HEK293 (cell line): ENCODE measurements around the gene MNT.

Source experiments
- CTCF ChIA-PET: fragments of 350-600 bp; formaldehyde crosslinking; extraction: SDS; loops from one replicate; lab custom pipeline; 2021; ENCODE audit warnings: antibody characterized with exemption; lab: Yijun Ruan, JAX
- POLR2A ChIA-PET: fragments of 300-600 bp; formaldehyde crosslinking; extraction: SDS; loops from one replicate; lab custom pipeline; 2020; ENCODE audit warnings: antibody characterized with exemption, inconsistent platforms; lab: Yijun Ruan, JAX
- H3K27ac ChIP-seq: fragments of 200-500 bp; sonication (Bioruptor generic); 2 replicates; pipeline ENCODE4 v1.5.1; 2014; ENCODE audit warnings: low read depth, low read length, control low read depth, inconsistent platforms; ENCODE audit errors: extremely low read depth
- H3K36me3 ChIP-seq, 2 experiments: fragments of 200-500 bp in 1 of 2; sonication (Bioruptor generic) in 1 of 2; 1 replicate in 1 of 2; 2 replicates in 1 of 2; pipeline ENCODE4 v1.5.1; 2014 to 2017; ENCODE audit warnings: inconsistent platforms in 2 of 2, low read length in 2 of 2; ENCODE audit not compliant: control insufficient read depth in 2 of 2, insufficient read depth in 1 of 2
- H3K4me1 ChIP-seq: fragments of 200-500 bp; sonication (Bioruptor generic); 2 replicates; pipeline ENCODE4 v1.5.1; 2014; ENCODE audit warnings: mild to moderate bottlenecking, low read length, inconsistent platforms; ENCODE audit not compliant: control insufficient read depth, insufficient read depth
- H3K4me3 ChIP-seq: 2 replicates; pipeline ENCODE4 v1.5.1; 2011; ENCODE audit warnings: low read depth, mild to moderate bottlenecking, control low read depth, low read length, moderate library complexity
- H3K9me3 ChIP-seq: fragments of 200-500 bp; sonication (Bioruptor generic); 2 replicates; pipeline ENCODE4 v1.5.1; 2014; ENCODE audit warnings: low read depth, low read length, inconsistent platforms; ENCODE audit not compliant: control insufficient read depth, insufficient read depth
- AEBP2 ChIP-seq: fragments of 450-650 bp; formaldehyde crosslinking; IDR thresholded peaks from 2 replicates; pipeline ENCODE4 v1.5.1; 2016; ENCODE audit warnings: missing biosample characterization, missing genetic modification characterization, borderline replicate concordance
- BCL11A ChIP-seq: fragments of 450-650 bp; formaldehyde crosslinking; IDR thresholded peaks from 2 replicates; pipeline ENCODE4 v1.5.1; 2016; ENCODE audit warnings: low read depth, missing biosample characterization, missing genetic modification characterization
- HOXD13 ChIP-seq: sonication (generic); formaldehyde crosslinking; IDR thresholded peaks from 2 replicates; pipeline ENCODE4 v1.8.0; 2022; ENCODE audit warnings: missing genetic modification reagents, borderline replicate concordance
- MYNN ChIP-seq: fragments of 450-650 bp; formaldehyde crosslinking; IDR thresholded peaks from 2 replicates; pipeline ENCODE4 v1.5.1; 2016; ENCODE audit warnings: missing biosample characterization, missing genetic modification characterization, borderline replicate concordance
- PRDM2 ChIP-seq: fragments of 450-650 bp; formaldehyde crosslinking; IDR thresholded peaks from 2 replicates; pipeline ENCODE4 v1.5.1; 2016; ENCODE audit warnings: missing biosample characterization, missing genetic modification characterization, borderline replicate concordance
- REPIN1 ChIP-seq: fragments of 450-650 bp; formaldehyde crosslinking; IDR thresholded peaks from 2 replicates; pipeline ENCODE4 v1.5.1; 2017; ENCODE audit warnings: missing biosample characterization, missing genetic modification characterization, low read depth
- WT1 ChIP-seq: fragments of 450-650 bp; formaldehyde crosslinking; IDR thresholded peaks from 2 replicates; pipeline ENCODE4 v1.5.1; 2016; ENCODE audit warnings: missing biosample characterization, missing genetic modification characterization
- YY1 ChIP-seq: fragments of 450-650 bp; formaldehyde crosslinking; IDR thresholded peaks from 2 replicates; pipeline ENCODE4 v1.5.1; 2018; ENCODE audit warnings: missing biosample characterization, missing genetic modification characterization
- YY2 ChIP-seq: fragments of 450-650 bp; formaldehyde crosslinking; IDR thresholded peaks from 2 replicates; pipeline ENCODE4 v1.5.1; 2016; ENCODE audit warnings: missing biosample characterization, missing genetic modification characterization
- ZBTB48 ChIP-seq: fragments of 450-650 bp; formaldehyde crosslinking; IDR thresholded peaks from 2 replicates; pipeline ENCODE4 v1.5.1; 2016; ENCODE audit warnings: missing biosample characterization, missing genetic modification characterization
- ZBTB49 ChIP-seq: fragments of 450-650 bp; formaldehyde crosslinking; IDR thresholded peaks from 2 replicates; pipeline ENCODE4 v1.5.1; 2016; ENCODE audit warnings: missing biosample characterization, missing genetic modification characterization, low read depth
- ZFHX2 ChIP-seq: fragments of 450-650 bp; formaldehyde crosslinking; conservative IDR thresholded peaks from 2 replicates; pipeline ENCODE4 v1.5.1; 2016; ENCODE audit warnings: missing biosample characterization, missing genetic modification characterization
- ZNF10 ChIP-seq: fragments of 450-650 bp; formaldehyde crosslinking; IDR thresholded peaks from 2 replicates; pipeline ENCODE4 v1.5.1; 2017; ENCODE audit warnings: missing biosample characterization, missing genetic modification characterization
- ZNF132 ChIP-seq: fragments of 450-650 bp; formaldehyde crosslinking; IDR thresholded peaks from 2 replicates; pipeline ENCODE4 v1.5.1; 2017; ENCODE audit warnings: missing biosample characterization, missing genetic modification characterization, borderline replicate concordance
- ZNF146 ChIP-seq: fragments of 450-650 bp; formaldehyde crosslinking; IDR thresholded peaks from 2 replicates; pipeline ENCODE4 v1.5.1; 2016; ENCODE audit warnings: missing biosample characterization, missing genetic modification characterization
- ZNF169 ChIP-seq: fragments of 450-650 bp; formaldehyde crosslinking; IDR thresholded peaks from 2 replicates; pipeline ENCODE4 v1.5.1; 2016; ENCODE audit warnings: missing biosample characterization, missing genetic modification characterization
- ZNF214 ChIP-seq: fragments of 450-650 bp; formaldehyde crosslinking; IDR thresholded peaks from 2 replicates; pipeline ENCODE4 v1.5.1; 2017; ENCODE audit warnings: missing biosample characterization, mild to moderate bottlenecking, missing genetic modification characterization, borderline replicate concordance
- ZNF266 ChIP-seq: fragments of 450-650 bp; formaldehyde crosslinking; IDR thresholded peaks from 2 replicates; pipeline ENCODE4 v1.5.1; 2016; ENCODE audit warnings: missing biosample characterization, missing genetic modification characterization, low read depth
- ZNF292 ChIP-seq: fragments of 450-650 bp; formaldehyde crosslinking; IDR thresholded peaks from 2 replicates; pipeline ENCODE4 v1.5.1; 2016; ENCODE audit warnings: low read depth, missing biosample characterization, missing genetic modification characterization, borderline replicate concordance
- ZNF416 ChIP-seq: fragments of 450-650 bp; formaldehyde crosslinking; IDR thresholded peaks from 2 replicates; pipeline ENCODE4 v1.5.1; 2016; ENCODE audit warnings: missing biosample characterization, missing genetic modification characterization
- ZNF510 ChIP-seq: fragments of 450-650 bp; formaldehyde crosslinking; IDR thresholded peaks from 2 replicates; pipeline ENCODE4 v1.5.1; 2018; ENCODE audit warnings: mild to moderate bottlenecking, missing genetic modification characterization, missing biosample characterization; ENCODE audit not compliant: insufficient replicate concordance
- ZNF544 ChIP-seq: fragments of 450-650 bp; formaldehyde crosslinking; IDR thresholded peaks from 2 replicates; pipeline ENCODE4 v1.5.0; 2017; ENCODE audit warnings: missing biosample characterization, missing genetic modification characterization
- ZNF549 ChIP-seq: fragments of 450-650 bp; IDR thresholded peaks from 2 replicates; pipeline ENCODE4 v1.5.1; 2018; ENCODE audit warnings: missing biosample characterization, missing genetic modification characterization, mild to moderate bottlenecking, inconsistent platforms, moderate library complexity
- ZNF624 ChIP-seq: fragments of 450-650 bp; formaldehyde crosslinking; IDR thresholded peaks from 2 replicates; pipeline ENCODE4 v1.5.1; 2017; ENCODE audit warnings: missing biosample characterization, missing genetic modification characterization
- ZNF654 ChIP-seq: fragments of 450-650 bp; formaldehyde crosslinking; IDR thresholded peaks from 2 replicates; pipeline ENCODE4 v1.5.1; 2016; ENCODE audit warnings: low read depth, missing biosample characterization, missing genetic modification characterization
- ZNF76 ChIP-seq: fragments of 450-650 bp; formaldehyde crosslinking; IDR thresholded peaks from 2 replicates; pipeline ENCODE4; 2016; ENCODE audit warnings: low read depth, missing biosample characterization, missing genetic modification characterization, borderline replicate concordance
- ZNF843 ChIP-seq: fragments of 450-650 bp; formaldehyde crosslinking; IDR thresholded peaks from 2 replicates; pipeline ENCODE4 v1.5.1; 2016; ENCODE audit warnings: missing biosample characterization, missing genetic modification characterization
- ZSCAN16 ChIP-seq: fragments of 450-650 bp; formaldehyde crosslinking; IDR thresholded peaks from 2 replicates; pipeline ENCODE4 v1.5.1; 2016; ENCODE audit warnings: missing biosample characterization, missing genetic modification characterization

Gene MNT

GRCh38 chr17:2401426-2402221 lies 764 bp upstream of the MNT start:
- Histone ChIP-seq H3K4me1 (peaks cover 19% of the 10 kb centered on the region), H3K9me3 (no peaks in the 10 kb centered on the region), H3K4me3 (peak overlapping the region; percentile 43), H3K36me3 (no peaks in the 10 kb centered on the region), H3K27ac (peak overlapping the region; percentile 77)
- ChIA-PET POLR2A (interaction anchor here (0.8 to 3.6 kb wide), 7 partner anchors 9 to 98 kb away, joined by 3 to 25 read pairs (median 8); partner anchors contain the start of genes SGSM2, SMG6, SRR and TSR1), CTCF (interaction anchor here (0.6 to 11.4 kb wide), 4 partner anchors 14 to 314 kb away, joined by 3 to 116 read pairs (median 6); no protein-coding TSS in a partner anchor)
- TF ChIP-seq HOXD13 (CRISPR knock-in tag) (peak; percentile 76; the same call in 1 of the 2 replicates), AEBP2 (tag by site-specific recombination) (no peak), ZNF292 (no peak), ZNF132 (tag by site-specific recombination) (no peak), ZBTB49 (no peak), ZNF624 (tag by site-specific recombination) (no peak), ZNF843 (tag by site-specific recombination) (no peak; the same call in 1 of the 2 replicates), WT1 (tag by site-specific recombination) (0 out of 2 replicates have a peak, but pooled peaks have one; percentile 40), BCL11A (tag by site-specific recombination) (peak; percentile 68; the same call in 1 of the 2 replicates), YY1 (tag by site-specific recombination) (no peak), ZNF544 (tag by site-specific recombination) (no peak), ZNF654 (no peak), ZNF416 (tag by site-specific recombination) (no peak), ZNF266 (no peak), ZNF146 (tag by site-specific recombination) (no peak), ZNF76 (tag by site-specific recombination) (0 out of 2 replicates have a peak, but pooled peaks have one; percentile 62), ZNF169 (no peak), MYNN (tag by site-specific recombination) (no peak), ZNF214 (tag by site-specific recombination) (no peak), ZNF10 (tag by site-specific recombination) (no peak), ZBTB48 (tag by site-specific recombination) (peak; percentile 49), REPIN1 (no peak), ZNF510 (tag by site-specific recombination) (no peak), YY2 (peak; percentile 44; the same call in 1 of the 2 replicates), ZFHX2 (peak; percentile 80), ZSCAN16 (tag by site-specific recombination) (no peak; the same call in 1 of the 2 replicates), ZNF549 (tag by site-specific recombination) (no peak), PRDM2 (tag by site-specific recombination) (no peak)
